Heart left ventricle (tissue), 13 donors: ENCODE measurements around the gene WSCD1.

Source experiments
- CTCF ChIP-seq, 12 donors: fragments of 200-600 bp; sonication (generic) in 4 of 12; IDR thresholded peaks; one replicate each; pipeline versions ENCODE4 v1.5.0 to v1.8.0; 2018 to 2022; ENCODE audit warnings: antibody characterized with exemption in 12 of 12, mild to moderate bottlenecking in 5 of 12
- POLR2A ChIP-seq, 2 donors: fragments of 450-650 bp; IDR thresholded peaks; one replicate each; pipeline ENCODE4 v1.6.1; 2017; ENCODE audit warnings: antibody characterized with exemption in 2 of 2, mild to moderate bottlenecking in 2 of 2, moderate library complexity in 2 of 2
- donor health status: ischemic (EF 13 %, LVEDD 7.1; RV severe dilation, severe dysfunction).
- donor health status: DM: no; HTN: yes; CAD: no.
- donor health status: DM: no; HTN: no; CAD: no.
- donor health status: ischemic (EF 25% LVEDD 6.9; RV normal size, moderate dysfunction).
- donor health status: ischemic (EF 25% LVEDD 5.7; RV mildly dilated, moderate dysfunction).
- donor health status: ischemic (EF 35%, LVEDD 5.7; RV mildly dilated, moderate dysfunction).
- donor health status: nonischemic (EF 11% LVEDD 7.7; RV severe dilation, severe dysfunction).
- donor health status: DM: yes; HTN: yes; CAD: no.
- donor health status: PGD.
- donor health status: ischemic (EF 29% LVEDD 5.4; RV normal size, mild dysfunction).
- donor health status: nonischemic (EF 23%, LVEDD 6.1; RV moderate dilation, normal function).

DNA sequence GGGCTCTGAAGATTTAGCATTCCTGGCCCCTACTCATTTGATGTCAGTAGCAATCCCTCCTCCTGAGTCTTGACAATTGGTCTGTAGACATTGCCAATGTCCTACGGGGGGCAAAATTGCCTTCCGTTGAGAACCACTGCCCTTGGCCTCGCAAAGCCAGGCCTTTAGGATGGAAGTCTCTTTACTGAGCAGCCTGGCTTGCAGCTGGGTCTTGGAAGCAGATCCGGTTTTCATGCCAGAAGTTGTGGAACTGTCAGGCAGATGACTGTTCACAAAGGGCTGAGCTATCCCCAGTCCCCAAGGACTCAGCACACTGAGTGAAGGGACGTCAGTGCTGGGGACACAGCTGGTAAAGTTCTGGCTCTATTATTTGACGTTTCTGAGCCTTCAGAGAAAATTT lies 83.2 kb downstream of the WSCD1 start:
- TF ChIP-seq POLR2A (IDR thresholded peaks at IDR 0.05) (no peak), CTCF (IDR thresholded peaks at IDR 0.05) (no peak)
